HG02884 (cell line): ENCODE measurements around the gene KRT12.
"Not testable (repeated sequence)": the region's sequence is repeated elsewhere in the genome, so short reads cannot be mapped to it uniquely, and the experiment has no call there.

Experiments
- ATAC-seq: cut with Tn5 transposase; IDR thresholded peaks from one replicate; pipeline ENCODE4 v1.9.1; 2021; ENCODE audit warnings: mild to moderate bottlenecking, moderate library complexity; ENCODE audit not compliant: unreplicated experiment

KRT12 gene

DNA sequence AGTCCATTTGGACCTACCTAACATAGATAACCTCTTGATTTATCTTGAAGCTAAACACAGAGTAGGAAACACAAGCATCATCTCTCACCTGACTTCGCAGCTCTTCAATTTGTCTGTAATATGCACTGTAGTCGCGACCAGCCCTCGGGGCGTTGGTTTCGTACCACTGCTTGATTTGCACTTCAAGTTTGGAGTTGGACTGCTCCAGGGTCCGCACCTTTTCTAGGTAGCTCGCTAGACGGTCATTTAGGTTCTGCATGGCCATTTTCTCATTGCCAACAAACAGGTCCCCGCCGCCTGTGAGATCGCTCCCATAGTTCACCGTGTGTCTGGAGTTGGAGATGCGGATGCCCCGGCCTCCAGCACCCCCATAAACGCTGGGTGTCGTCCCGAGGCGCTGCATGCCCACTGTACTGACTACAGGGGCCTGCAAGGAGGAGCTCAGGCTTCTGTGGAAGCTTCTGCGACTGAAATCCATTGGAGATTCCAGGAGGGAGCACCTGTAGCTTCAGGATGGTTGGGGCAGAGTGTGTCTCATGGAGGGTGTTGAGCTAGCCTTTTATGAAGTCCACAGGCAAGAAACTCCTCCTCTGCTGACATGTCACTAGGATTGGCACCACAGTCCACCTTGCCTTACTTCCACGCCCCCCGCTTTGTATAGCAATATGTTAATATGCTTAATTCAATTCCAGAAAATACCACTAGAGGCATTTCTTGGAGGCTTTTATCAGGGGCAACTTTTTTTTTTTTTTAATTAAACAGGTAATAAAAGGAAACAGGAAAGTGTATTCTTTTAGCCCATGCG is 17.9 kb upstream of the KRT12 start, which contains the start of gene KRT20:
KRT20 (minus strand) TSS at position 535 of the 805 bp plus-strand sequence; CDS start at position 478, 57 bp downstream.
- no peak for ATAC-seq

DNA sequence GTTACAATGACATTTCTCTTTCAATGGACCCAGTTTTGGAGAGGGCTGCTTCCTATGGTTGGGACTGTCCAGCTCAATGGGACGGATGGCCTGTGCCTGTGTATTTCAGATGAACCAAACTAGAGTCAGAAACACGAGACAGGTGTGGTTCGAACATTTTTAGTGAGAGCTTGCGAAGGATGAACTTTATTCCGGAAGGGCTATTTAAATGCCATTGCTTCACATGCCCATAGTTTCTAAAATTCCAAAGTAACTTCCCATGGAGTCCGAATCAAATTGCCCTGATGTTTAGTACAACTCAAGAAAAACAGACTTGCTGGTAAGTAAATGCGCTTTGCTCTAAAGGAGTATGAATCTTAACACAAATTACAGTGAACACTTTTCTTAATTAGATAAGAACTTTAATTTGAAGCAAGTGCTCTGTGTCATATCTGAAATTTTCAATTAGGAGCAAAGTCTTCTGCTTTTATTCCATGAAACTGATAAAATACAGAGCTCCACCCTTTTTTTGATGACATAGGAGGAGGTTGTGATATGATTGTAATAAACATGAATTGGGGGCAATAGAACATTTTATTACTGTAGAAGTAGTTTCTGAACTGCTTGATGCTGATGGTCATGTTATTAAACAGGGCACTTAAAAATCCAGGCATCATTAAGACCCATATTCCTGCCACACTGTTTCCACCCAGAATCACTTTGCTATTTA is 16.8 kb upstream of the KRT12 start:
- ATAC-seq, result no peak

DNA sequence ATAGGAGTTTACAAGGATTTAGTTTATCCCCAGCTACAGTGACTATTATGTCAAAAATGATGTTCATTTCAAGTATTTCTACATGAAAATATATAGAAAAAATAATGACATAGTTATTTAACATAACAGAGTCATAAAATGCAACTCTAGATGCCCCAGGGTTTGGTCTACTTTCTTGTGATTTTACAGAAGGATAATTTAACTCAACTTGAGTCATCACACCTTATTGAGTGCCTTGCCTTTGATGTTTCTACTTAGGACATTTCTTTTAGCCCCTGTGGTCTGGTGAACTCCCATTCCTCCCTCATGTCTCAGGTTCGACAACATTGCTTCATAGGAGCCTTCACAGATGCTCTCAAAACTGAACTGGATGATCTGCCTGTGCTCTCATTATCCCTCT is 16.0 kb upstream of the KRT12 start:
- ATAC-seq, result no peak

DNA sequence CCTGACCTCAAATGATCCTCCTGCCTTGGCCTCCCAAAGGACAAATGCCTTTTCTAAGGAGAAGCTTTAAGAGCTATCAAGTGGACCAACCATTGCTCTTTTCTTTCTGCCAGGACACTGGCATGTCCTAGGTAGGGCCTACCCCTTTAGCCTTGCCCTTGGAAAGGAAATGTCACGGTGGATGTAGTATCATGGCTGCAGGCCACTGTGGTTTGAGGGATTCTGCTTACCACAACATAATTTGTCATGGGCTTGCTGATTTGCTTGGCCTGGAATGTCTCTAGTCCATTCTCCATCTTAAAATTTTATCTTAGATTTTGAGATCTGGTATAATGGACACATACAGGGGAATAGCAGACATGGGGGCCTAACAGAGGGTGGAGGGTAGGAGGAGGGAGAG is 12.0 kb upstream of the KRT12 start:
- ATAC-seq, result no peak

DNA sequence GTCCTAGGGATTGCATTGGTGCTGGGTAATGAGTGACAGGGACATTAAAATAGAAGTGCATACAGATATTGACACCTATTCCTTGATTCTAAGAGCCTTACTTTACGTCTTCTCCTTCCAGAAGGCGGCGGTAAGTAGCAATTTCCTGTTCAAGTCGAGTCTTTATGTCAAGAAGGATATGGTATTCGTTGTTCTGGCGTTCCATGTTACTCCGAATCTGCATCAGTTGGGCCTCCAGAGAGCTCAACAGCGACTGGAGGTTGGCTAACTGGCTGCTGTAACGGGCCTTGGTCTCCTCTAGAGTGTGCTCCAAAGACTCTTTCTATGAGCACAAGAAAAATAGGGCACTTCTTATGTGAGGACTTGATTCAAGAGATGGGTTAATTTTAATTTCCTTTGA is 11.0 kb upstream of the KRT12 start:
- ATAC-seq, result no peak

DNA sequence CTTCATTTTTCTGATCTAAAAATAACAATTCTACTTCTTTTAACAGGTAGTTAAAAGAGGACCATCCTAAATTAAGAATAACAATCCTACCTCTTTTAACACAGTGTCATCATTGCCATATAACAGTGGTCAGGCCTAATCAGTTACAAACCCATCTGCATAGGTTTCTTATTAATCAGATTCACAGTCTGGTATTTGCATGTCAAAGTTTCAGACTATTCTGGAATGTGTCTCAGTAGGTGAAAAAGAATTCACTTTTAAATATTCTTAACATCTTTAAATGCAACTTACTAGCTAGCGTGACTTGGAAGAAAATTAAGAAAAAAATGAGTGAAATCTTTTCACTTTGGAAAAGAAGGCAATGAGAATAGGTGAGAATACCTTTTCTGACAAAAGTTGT is 6.8 kb upstream of the KRT12 start:
- ATAC-seq, result no peak

DNA sequence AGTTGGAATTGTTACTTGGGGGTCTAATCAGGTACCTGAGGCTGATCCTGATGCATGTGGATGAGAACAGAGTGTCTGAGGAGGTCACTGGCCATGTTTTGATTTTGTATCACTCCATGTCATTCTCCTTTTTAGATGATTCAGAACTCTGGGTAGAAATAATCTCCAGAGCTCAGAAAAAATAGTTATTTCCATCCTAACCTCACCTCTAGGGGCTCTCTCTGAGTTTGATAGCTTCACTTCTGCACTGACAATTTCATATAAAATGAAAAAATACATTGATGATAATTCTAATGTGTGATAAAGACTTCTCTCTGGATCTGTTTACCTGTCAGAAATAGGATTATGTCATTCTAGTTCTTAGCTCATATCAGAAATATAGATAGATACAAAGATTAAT is 6.2 kb upstream of the KRT12 start:
- no peak for ATAC-seq

DNA sequence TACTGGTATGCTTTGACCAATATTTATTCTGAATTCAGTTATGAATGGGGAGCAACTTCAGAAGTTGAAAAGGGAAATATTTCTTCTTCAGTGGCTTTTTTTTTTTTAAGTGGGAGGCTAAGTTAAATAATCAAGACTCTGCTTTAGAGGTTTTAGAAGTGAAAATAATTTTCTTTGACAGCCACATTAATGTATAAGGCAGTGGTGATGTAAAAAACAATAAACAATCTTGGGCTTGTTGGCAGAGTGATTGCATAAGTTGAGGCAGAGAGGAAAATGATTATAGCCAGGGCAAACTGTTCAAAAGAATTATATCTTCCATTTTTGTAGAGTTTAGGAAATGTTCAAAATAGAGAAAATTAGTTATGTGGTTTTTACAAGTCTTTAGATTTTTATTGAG is 5.4 kb upstream of the KRT12 start:
- no peak for ATAC-seq

DNA sequence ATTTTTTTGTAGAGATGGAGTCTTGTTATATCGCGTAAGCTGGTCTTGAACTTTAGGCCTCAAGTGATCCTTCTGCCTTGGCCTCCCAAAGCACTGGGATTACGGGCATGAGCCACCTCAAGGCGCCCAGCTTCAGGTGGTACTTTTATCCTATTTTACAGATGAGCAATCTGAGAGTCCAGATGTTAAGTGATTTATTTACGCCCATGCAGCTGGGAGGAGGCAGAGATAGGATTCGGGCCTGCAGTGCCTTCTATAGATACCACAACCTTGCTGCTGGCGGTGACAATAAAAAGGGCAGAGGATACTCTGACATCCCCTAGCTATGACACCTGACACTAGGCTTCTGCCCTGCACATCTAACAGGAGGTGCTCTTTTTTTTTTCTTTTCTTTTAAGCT is 4.3 kb upstream of the KRT12 start:
- ATAC-seq, result no peak

DNA sequence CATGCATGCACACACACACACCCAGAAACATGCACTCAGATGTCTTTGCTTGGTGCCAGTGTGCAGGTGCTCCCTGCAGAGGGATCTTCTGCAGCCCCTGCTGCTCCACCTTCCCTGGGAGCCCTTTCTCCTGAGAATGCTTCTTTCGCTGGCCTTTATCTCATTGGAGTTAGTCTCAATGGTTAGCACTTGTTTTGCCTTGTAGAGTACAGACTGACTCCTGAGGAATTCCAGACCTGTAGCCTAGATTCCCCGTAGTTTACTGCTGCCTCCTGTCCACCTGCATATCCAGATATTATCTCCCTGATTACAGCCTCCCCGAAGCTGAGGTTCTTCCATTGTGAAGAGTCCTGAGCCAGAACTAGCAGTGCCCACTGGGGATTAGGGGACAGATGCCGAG is 3.1 kb upstream of the KRT12 start:
- ATAC-seq, result no peak

DNA sequence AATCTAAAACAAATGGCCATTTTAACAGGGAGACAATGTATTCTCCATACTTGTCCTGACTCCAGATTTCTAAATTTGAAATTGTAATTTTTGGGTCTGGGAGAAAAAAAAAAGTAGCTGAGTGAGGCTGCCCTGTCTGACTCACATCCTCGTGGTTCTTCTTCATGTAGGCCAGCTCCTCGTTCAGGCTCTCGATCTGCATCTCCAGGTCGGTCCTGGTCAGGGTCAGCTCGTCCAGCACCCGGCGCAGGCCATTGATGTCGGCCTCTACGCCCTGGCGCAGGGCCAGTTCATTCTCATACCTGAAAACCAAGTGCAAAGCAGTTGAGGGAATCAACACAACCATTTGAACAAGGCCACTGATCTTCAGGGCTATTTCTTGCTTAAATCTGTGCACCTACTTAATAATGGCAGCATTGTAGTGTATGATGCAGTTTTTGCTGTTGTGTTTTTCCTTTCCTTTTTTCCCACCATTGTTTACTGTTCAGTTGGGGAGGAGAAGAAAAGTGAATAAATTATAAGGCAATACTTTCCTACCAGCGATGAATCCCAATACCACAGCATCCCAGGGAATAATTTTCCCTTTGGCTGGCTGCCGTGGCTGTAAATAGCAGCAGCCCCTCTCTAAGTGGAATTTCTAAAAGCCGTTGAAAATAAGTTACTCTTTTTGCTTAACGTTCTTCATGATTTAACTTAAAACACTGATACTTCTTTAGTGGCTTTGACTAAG is 2.2 kb downstream of the KRT12 start:
- ATAC-seq, result no peak

DNA sequence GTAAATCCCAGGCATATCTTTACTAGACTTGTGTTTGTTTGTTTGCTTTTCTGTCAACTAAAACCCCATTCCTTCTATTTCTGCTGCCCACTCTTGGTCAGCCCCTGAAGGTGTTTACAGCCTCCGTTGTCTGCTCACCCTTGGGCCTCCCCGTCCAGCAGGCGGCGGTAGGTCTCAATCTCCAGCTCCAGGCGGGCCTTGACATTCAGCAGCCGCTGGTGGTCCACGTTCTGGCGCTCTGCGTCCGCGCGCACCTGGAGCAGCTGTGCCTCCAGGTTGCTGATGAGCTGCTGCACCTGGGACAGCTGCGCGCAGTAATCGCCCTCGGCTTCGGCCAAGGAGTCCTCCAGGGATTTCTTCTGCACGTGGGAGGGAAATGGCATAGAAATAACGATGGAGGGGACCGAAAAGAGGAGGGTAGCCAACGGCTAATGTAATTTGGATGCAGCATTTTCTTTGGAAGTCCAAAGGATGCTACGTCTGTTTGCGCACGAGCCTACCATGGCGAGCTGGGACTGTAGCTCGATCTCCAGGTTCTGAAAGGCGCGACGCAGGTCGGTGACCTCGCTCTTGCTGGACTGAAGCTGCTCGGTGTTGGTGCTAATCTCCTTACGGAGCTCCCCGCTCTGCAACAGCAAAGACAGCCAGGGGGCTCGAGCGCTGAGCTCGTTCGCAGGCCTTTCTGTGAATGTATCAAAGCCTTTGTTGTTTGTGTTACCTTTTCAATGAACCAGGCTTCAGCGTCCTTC is 3.9 kb downstream of the KRT12 start:
- no peak for ATAC-seq

DNA sequence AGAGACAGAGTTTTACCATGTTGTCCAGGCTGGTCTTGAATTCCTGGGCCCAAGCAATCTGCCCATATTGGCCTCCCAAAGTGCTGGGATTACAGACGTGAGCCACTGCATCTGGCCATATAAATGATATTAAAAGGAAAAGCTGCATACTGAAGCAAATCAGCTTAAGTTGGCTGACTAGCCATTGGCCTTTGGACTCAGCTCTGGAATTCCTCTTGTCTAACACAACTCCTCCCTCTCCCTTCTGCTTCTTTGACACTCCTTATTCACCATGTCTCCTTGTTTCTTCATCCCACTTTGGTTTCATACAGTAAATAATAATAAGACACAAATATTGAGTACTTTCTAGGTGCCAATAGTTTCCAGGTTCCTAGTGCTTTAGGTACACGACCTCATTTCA is 7.5 kb downstream of the KRT12 start:
- no peak for ATAC-seq

DNA sequence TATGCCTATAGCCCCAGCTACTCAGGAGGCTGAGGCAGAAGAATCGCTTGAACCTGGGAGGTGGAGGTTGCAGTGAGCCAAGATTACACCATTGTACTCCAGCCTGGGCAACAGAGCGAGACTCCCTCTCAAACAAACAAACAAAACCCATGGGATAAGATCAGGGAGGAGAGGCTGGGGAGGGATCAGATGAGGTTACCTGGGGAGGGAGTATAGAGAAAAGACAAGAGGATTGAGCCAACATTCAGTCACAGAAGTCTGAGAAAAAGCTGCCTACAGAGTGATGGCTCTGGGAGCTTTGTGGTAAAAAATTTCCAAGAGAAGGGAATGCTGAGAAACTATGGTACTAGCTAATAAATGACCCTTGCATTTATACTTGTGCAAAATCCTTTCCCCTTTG is 8.4 kb downstream of the KRT12 start:
- not testable (repeated sequence) for ATAC-seq

DNA sequence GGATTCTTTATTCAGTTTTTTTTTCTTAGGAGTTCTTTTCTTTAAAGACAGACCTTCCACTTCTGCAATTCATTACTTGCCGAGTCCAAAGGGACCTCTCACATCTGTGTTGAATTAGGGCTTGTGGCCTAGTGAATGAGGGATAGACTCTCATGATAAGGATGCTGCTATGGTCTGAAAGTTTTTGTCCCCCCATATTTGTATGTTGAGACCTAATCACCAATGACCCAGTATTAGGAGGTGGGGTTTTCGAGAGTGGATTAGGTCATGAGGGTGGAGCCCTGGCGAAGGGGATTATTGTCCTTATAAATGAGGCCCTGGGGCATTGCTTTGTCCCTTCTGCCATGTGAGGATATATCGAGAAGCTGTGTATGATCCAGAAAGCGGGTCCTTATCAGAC is 9.5 kb downstream of the KRT12 start:
- no peak for ATAC-seq

DNA sequence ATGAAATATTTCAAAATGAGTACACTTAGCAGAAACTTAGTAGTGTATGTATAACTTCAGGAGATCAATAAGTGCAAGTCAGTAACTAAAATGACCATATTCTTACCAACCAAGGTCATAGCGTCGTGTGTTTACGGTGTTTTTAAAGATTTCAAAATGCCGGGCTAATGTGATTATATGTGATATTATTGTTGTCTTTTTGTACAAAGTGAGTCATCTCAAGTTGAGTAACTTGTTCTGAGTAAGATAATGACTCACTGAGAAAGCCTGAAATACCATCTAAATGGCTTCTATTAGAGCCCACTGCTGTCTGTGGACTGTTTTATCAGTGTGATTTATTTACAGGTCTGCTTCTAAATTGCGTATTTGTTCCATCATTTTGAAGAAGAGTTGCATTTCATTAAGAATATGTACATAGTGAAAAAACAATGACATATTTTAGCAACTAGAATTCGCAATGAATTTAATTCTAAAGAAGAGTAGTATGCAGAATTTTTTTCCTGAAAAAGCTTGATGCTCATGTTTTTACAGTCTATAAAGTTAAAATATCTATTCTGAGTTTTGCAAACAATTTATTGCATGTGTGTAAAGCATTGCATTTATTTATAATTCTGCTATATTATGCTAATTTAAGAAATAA is 12.7 kb downstream of the KRT12 start:
- no peak for ATAC-seq

DNA sequence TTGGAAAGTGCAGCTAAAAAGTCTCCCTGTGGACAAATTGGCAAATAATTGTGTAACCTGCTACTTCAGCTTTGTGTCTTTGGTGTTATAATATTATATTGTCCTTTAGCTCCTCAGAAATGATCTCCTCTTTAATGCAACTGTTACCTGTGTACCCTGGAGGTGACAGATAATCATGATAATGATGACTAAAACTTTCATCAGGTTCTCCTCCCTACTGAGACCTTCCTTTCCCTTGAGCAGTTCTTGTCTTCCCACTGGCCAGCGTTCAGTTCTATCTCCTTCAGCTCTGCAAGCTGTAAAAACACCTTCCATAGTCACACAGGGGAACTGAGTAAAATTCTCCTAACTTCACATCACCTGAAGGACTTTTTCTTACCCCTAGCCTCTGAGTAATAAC is 14.7 kb downstream of the KRT12 start:
- no peak for ATAC-seq

DNA sequence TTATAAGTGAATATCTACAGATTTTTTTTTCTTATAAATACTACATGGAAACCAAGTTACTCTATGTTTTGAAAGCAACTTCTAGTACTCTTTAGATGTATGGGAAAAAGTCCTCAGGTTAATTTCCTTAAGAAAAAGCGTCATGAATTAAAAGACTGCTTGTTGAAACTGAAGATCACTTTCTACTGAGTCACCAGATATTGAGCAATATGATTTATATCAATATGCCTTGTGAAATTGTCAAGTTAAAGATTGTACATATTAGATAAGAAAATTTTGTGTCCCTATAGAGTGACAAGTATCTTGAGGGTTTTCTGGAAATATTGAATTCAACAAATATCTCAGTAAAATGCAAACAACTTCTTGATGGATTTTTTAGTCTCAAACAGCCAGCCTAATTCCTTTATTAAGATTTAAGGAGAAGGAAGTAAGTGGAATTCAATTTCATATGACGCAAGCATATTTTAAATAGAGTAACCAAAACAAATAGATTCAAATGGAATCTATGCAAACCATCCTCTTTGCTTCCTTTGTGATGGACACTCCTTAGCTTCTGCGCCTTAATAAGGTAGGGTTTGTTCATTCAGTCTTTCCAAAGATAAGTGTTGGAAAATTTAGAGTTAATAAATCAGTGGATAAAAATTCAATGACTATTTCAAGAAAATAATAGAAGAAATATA is 16.6 kb downstream of the KRT12 start:
- no peak for ATAC-seq

DNA sequence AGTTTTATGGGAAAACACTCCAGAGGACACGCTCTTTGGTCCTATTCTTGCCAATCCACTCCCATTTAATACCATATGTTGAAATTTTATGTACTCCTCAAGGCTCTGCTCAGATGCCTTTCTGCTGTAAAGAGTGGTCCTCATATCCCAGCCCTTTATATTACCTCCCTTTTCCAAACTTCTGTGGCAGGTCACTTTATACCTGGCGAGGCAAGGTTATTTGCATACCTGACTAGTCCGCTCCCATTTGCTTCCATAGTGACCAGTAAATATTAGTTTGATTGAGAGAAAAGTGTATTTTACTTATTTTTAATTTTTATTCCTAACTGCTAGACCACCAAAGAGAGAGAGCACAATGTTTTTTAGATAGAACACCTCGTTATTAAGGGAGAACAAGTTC is 17.3 kb downstream of the KRT12 start:
- no peak for ATAC-seq

DNA sequence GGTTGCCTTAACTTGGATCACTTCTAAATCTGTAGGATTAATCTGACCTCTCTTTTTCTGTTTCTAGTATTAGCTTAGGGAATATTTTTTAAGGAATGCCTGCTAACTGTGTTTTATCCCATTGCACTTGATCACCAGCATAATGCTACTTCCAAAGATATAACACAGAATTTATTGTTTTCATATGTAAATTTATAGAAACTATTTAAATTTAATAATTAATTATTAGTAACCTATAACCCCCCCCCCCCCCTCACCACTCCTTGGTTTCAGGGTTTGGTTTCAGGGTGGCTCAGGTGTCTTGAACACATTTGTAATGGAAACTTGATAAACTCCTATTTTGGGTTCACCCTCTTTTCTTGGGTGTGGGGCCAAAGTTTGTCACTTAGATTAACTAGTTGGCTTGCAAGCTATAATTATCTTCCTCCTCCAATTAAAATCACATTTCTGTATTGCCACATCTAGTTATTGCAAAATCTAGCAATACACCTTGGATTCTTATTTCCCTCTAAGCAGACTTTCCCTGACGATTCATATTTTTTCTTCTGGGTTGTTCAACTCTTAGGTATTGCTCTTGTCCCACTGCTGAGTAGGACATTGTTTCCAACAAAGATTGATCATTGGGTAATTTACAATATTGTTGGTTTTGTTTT is 18.3 kb downstream of the KRT12 start:
- no peak for ATAC-seq
